GM12892 (cell line): Measurements from ENCODE around the gene BCL3.

Experiments used
- POLR2AphosphoS5 ChIP-seq: IDR thresholded peaks from 2 replicates; pipeline ENCODE4 v1.6.1; 2011; ENCODE audit warnings: low read depth, low read length, control low read depth
- TAF1 ChIP-seq: IDR thresholded peaks from 2 replicates; pipeline ENCODE4 v1.6.1; 2011; ENCODE audit warnings: low read depth, mild to moderate bottlenecking, control low read depth, low read length, borderline replicate concordance

DNA sequence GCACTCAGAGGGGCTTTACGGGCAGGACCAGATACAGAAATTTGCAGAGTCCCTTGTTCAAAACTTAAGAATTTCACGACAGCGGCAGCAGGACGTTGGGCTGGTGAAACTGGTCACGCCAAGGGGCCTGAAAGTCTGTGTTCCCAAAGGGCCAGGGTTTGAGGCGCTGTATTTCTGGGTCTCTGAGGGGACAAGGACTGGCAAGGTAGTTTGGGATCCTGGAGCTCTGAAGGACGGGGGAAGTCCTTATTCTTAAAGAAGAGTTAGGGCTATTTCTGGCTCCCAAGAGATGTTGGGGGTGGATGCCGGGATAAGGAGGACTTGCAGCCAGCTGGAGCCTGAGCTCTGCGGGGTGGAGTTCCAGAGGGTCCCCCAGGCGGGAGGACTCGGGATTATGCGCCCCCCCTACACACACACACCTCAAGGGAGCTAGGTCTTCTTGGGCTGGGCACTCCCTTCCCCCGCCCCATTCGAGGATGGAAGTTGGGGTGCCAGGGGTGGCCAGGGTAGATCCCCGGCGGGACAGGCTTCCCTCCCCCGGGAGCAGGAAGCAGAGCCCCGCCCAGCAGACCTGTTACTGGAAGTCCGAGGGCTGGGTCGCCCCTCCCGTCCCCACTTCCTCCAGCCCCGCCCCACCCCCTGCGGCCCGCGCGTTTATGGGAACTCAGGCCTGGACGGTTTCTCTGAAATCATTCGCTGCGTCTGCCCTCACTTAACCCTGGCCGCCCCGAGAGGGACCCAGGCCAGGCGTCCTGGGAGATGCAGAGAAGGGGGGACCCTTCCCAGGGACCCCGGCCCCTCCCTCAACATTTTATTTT lies 5.6 kb downstream of the BCL3 start:
- TF ChIP-seq POLR2AphosphoS5 (no peak; the same call in 1 of the 2 replicates), TAF1 (0 out of 2 replicates have a peak, but pooled peaks have one; percentile 23)
